ENCODE measurements around the gene ALKBH4. TPM values are rescaled to one million over a fixed set of nuclear protein-coding genes. Genes with fewer than 3 reads are reported as not detected.

The ALKBH4 gene
- total RNA-seq, 1 experiment from 2014 or later = 13.8 TPM

DNA sequence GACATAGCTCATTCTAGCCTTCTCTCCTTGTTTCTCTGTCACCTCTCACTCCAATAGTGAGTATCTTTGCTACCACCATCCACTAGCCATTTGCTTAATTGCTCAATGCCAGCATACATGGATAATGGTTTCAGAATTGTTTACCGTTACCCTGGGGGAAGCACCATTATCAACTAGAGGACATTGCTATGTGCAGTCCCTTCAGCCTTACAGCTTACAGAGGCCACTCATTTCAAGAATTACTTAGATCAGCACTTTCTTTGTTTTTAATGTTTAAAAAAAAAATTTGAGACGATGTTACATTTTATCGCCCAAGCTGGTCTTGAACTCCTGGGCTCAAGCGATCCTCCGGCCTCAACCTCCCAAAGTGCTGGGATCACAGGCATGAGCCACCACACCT, 46.1 kb downstream of the ALKBH4 start:
- Histone ChIP-seq H3K9me3 (no peaks in the 10 kb centered on the region), H3K4me1 (no peaks in the 10 kb centered on the region), H3K4me3 (ENCODE audit: low read depth, low read length) (no peak overlapping the region), H3K36me3 (ENCODE audit: control insufficient read depth, insufficient read depth, low read length) (no peaks in the 10 kb centered on the region; the same call in 1 of the 2 replicates), H3K27me3 (replicated peaks; ENCODE audit: control insufficient read depth, insufficient read depth, low read length) (no peaks in the 10 kb centered on the region)
- intact Hi-C loops (cut with micrococcal nuclease; ENCODE audit: unreplicated experiment) = no loop called here
- CTCF ChIA-PET = no interaction called here
- DNase-seq = no peak
- no peaks in the 10 kb centered on the region for H3K9me3 Mint-ChIP-seq (ENCODE audit: unreplicated experiment)
- H3K36me3 Mint-ChIP-seq (ENCODE audit: insufficient read depth, unreplicated experiment) = peaks cover 81% of the 10 kb centered on the region
- no TSS peak for BruUV-seq (replicated peaks)
- H3K4me1 Mint-ChIP-seq (ENCODE audit: low read depth, unreplicated experiment) = no peaks in the 10 kb centered on the region
- H3K4me3 Mint-ChIP-seq (ENCODE audit: unreplicated experiment) = no peak overlapping the region
- no peaks in the 10 kb centered on the region for H3K27me3 Mint-ChIP-seq (ENCODE audit: insufficient read depth, unreplicated experiment)
- TF ChIP-seq, protein P1, sequence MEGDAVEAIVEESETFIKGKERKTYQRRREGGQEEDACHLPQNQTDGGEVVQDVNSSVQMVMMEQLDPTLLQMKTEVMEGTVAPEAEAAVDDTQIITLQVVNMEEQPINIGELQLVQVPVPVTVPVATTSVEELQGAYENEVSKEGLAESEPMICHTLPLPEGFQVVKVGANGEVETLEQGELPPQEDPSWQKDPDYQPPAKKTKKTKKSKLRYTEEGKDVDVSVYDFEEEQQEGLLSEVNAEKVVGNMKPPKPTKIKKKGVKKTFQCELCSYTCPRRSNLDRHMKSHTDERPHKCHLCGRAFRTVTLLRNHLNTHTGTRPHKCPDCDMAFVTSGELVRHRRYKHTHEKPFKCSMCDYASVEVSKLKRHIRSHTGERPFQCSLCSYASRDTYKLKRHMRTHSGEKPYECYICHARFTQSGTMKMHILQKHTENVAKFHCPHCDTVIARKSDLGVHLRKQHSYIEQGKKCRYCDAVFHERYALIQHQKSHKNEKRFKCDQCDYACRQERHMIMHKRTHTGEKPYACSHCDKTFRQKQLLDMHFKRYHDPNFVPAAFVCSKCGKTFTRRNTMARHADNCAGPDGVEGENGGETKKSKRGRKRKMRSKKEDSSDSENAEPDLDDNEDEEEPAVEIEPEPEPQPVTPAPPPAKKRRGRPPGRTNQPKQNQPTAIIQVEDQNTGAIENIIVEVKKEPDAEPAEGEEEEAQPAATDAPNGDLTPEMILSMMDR (IDR thresholded peaks at IDR 0.05; ENCODE audit: insufficient read depth in 1 of 2, low read depth in 1 of 2, low read length in 1 of 2, severe bottlenecking in 1 of 2, unreplicated experiment in 1 of 2) = no peak
- H3K27ac Mint-ChIP-seq (ENCODE audit: unreplicated experiment) = no peak overlapping the region
- POLR2A ChIA-PET = no interaction called here

DNA sequence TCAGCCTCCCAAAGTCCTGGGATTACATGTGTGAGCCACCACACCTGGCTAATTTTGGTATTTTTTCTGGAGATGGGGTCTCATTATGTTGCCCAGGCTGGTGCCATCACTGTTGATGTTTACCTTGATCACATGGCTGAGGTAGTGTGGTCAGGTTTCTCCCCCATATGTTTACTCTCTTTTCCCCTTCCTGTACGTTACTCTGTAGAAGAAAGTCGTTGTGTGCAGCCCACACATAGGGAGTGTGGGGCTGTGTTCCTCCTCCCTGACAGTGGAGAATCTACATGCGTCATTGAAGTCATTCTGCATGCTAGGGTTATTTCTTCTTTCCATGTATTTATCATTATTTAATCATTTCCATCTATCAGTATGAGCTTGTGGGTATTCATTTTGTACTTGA, 47.6 kb downstream of the ALKBH4 start:
- H3K27me3 ChIP-seq (replicated peaks; ENCODE audit: control insufficient read depth, insufficient read depth, low read length) = no peaks in the 10 kb centered on the region
- no peaks in the 10 kb centered on the region for H3K27me3 Mint-ChIP-seq (ENCODE audit: insufficient read depth, unreplicated experiment)
- intact Hi-C loops (cut with micrococcal nuclease; ENCODE audit: unreplicated experiment) = no loop called here
- H3K9me3 Mint-ChIP-seq (ENCODE audit: unreplicated experiment) = no peaks in the 10 kb centered on the region
- no TSS peak for BruUV-seq (replicated peaks)
- H3K4me1 ChIP-seq = no peaks in the 10 kb centered on the region
- H3K4me3 Mint-ChIP-seq (ENCODE audit: unreplicated experiment) = no peak overlapping the region
- ChIA-PET POLR2A (no interaction called here), CTCF (interaction anchor here (0.6 kb wide), 2 partner anchors 723 to 1195 kb away, joined by 3 to 10 read pairs; no protein-coding TSS in a partner anchor)
- H3K27ac Mint-ChIP-seq (ENCODE audit: unreplicated experiment) = no peak overlapping the region
- DNase-seq = no peak
- H3K4me3 ChIP-seq (ENCODE audit: low read depth, low read length) = no peak overlapping the region
- H3K36me3 ChIP-seq (ENCODE audit: control insufficient read depth, insufficient read depth, low read length) = no peaks in the 10 kb centered on the region; the same call in 1 of the 2 replicates
- no peaks in the 10 kb centered on the region for H3K4me1 Mint-ChIP-seq (ENCODE audit: low read depth, unreplicated experiment)
- H3K36me3 Mint-ChIP-seq (ENCODE audit: insufficient read depth, unreplicated experiment) = peaks cover 84% of the 10 kb centered on the region
- no peaks in the 10 kb centered on the region for H3K9me3 ChIP-seq
- TF ChIP-seq, protein P1 (IDR thresholded peaks at IDR 0.05; ENCODE audit: insufficient read depth in 1 of 2, low read depth in 1 of 2, low read length in 1 of 2, severe bottlenecking in 1 of 2, unreplicated experiment in 1 of 2) = no peak

DNA sequence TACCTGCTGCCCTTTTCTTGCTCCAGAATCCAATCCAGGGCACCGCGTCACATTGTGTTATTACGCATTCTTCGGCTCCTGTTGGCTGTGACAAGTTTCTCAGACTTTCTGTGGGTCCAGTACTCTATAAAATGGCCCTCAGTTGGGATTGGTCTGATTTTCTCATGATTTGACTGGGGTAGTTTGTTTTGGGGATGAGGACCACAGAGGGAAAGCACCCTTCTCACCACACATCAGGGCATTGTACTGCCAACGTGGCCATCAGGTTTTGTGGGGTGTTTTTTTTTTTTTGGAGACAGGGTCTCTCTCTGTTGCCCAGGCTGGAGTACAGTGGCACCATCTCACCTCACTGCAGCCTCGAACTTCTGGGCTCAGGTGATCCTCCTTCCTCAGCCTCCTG, 48.3 kb downstream of the ALKBH4 start:
- CTCF ChIA-PET = no interaction called here
- no peaks in the 10 kb centered on the region for H3K27me3 ChIP-seq (replicated peaks; ENCODE audit: control insufficient read depth, insufficient read depth, low read length)
- BruUV-seq (replicated peaks) = no TSS peak
- H3K27ac Mint-ChIP-seq (ENCODE audit: unreplicated experiment) = no peak overlapping the region
- no peaks in the 10 kb centered on the region for H3K4me1 ChIP-seq
- H3K36me3 Mint-ChIP-seq (ENCODE audit: insufficient read depth, unreplicated experiment) = peaks cover 85% of the 10 kb centered on the region
- H3K9me3 ChIP-seq = no peaks in the 10 kb centered on the region
- no peak for DNase-seq
- H3K4me1 Mint-ChIP-seq (ENCODE audit: low read depth, unreplicated experiment) = no peaks in the 10 kb centered on the region
- TF ChIP-seq, protein P1 (IDR thresholded peaks at IDR 0.05; ENCODE audit: insufficient read depth in 1 of 2, low read depth in 1 of 2, low read length in 1 of 2, severe bottlenecking in 1 of 2, unreplicated experiment in 1 of 2) = no peak
- H3K27me3 Mint-ChIP-seq (ENCODE audit: insufficient read depth, unreplicated experiment) = no peaks in the 10 kb centered on the region
- no peaks in the 10 kb centered on the region; the same call in 1 of the 2 replicates for H3K36me3 ChIP-seq (ENCODE audit: control insufficient read depth, insufficient read depth, low read length)
- no peaks in the 10 kb centered on the region for H3K9me3 Mint-ChIP-seq (ENCODE audit: unreplicated experiment)
- H3K4me3 ChIP-seq (ENCODE audit: low read depth, low read length) = no peak overlapping the region
- intact Hi-C loops (cut with micrococcal nuclease; ENCODE audit: unreplicated experiment) = no loop called here
- POLR2A ChIA-PET = no interaction called here
- H3K4me3 Mint-ChIP-seq (ENCODE audit: unreplicated experiment) = no peak overlapping the region

Measured in Caco-2 (cell line).